ENCODE measurements around the gene GDE1.
A peak's percentile ranks its signal among the peaks of the same experiment; 100 is the strongest.
"Not testable (repeated sequence)": the region's sequence is repeated elsewhere in the genome, so short reads cannot be mapped to it uniquely, and the experiment has no call there.

The GDE1 gene, protein sequence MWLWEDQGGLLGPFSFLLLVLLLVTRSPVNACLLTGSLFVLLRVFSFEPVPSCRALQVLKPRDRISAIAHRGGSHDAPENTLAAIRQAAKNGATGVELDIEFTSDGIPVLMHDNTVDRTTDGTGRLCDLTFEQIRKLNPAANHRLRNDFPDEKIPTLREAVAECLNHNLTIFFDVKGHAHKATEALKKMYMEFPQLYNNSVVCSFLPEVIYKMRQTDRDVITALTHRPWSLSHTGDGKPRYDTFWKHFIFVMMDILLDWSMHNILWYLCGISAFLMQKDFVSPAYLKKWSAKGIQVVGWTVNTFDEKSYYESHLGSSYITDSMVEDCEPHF

DNA sequence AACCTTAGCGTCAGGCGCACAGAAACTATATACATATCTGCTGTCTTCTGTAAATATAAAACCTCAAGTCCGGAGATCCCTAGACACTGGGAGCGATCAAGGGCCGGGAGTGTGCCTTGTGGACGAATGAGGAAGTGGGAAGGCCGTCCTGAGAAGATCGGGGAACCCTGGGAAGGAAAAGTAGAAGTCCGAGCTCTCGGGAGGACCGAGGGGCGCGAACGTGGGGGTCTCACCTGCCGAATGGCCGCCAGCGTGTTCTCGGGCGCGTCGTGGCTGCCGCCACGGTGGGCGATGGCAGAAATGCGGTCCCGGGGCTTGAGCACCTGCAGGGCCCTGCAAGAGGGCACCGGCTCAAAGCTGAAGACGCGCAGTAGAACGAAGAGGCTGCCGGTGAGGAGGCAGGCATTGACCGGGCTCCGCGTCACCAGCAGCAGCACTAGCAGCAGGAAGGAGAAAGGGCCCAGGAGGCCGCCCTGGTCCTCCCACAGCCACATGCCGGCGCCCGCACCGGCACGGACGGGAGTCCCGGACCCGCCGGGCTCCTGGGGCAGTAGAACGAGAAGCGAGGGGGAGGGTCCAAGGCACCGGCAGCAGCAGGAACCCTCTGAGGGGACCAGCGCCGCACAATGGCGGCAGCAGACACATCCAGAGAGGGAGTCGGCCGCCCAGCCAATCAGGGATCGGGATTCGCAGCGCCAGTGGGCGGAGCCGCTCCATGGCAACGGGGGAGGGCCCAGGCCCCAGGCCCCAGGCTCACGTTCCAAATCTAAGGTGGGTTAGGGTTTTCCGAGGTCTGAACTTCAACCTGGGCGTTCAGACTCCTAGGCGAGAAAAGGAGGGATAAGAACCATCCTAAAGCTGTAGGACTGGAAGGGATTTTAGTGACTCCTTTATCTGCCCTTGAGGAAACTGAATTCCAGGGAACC, at the start of gene GDE1:
Gene GDE1, minus strand, starts transcription at position 628 of the 926 bp plus-strand sequence. Its CDS starts 134 bp downstream, at position 494.
- DNase-seq, result peak; percentile 95

DNA sequence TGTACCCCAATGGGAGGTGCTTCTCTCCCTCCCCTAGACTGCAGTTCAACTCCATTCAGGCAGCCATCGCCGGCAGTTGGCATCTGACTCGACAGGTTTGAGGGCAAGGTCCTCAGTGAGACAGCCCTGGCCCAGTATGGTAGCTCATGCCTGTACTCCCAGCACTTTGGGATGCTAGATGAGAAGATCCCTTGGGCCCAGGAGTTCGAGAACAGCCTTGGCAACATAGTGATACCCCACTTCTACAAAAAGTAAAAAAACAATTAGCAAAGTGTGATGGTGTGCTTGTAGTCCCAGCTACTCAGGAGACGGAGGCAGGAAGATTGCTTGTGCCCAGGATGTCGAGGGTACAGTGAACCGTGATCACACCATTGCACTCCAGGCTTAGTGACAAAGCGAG, 45.7 kb upstream of the GDE1 start:
- no peak for DNase-seq

DNA sequence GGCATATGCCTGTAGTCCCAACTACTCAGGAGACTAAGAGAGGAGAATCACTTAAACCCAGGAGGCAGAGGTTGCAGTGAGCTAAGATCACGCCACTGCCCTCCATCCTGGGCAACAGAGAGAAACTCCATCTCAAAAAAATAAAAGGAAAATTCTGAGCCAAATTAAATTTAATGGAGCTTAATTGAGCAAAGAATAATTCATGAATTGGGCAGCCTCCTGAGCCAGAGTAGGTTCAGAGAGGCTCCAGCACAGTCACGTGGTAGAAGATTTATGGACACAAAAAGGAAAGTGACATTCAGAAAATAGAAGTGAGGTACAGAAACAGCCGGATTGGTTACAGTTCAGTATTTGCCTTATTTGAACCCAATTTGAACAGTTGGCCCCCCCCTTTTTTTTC, 44.5 kb upstream of the GDE1 start:
- no peak for DNase-seq

DNA sequence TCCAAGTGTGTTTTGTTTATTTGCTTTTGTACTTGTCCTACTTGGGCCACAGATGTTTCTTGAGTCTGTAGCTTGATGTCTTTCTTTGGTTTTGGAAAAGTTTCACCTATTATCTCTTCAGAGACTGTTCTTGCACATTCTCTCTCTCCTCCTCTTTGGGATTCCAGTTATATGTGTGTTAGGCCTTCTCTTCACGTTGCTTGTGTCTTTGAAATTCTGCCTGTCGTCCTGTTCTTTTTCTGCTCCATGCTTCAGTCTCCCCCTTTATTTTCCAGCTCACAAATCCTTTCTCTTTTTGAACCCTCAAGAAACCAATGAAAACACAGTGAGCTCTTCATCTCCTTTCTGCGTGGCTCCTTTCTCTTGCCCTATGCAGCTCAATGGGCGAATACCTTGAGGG, 41.5 kb upstream of the GDE1 start:
- no peak for DNase-seq

DNA sequence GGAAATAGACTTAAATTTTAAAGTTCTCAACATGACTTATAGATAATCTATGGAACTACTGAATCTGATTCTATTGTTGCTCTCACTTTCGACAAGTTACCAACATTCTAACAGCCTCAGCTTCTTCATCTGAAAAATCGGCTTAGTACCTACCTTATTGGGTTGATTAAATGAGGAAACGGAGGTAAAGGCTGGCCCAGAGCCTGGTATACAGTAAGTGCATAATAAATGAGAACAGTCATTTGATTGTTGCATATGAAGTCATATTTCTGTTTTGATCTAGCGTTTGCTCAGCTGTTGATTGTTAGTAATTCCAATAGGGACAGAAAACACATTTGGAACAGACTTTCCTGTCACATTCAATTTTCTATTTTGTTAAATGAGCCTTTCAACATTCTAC, 38.2 kb upstream of the GDE1 start:
- no peak for DNase-seq

DNA sequence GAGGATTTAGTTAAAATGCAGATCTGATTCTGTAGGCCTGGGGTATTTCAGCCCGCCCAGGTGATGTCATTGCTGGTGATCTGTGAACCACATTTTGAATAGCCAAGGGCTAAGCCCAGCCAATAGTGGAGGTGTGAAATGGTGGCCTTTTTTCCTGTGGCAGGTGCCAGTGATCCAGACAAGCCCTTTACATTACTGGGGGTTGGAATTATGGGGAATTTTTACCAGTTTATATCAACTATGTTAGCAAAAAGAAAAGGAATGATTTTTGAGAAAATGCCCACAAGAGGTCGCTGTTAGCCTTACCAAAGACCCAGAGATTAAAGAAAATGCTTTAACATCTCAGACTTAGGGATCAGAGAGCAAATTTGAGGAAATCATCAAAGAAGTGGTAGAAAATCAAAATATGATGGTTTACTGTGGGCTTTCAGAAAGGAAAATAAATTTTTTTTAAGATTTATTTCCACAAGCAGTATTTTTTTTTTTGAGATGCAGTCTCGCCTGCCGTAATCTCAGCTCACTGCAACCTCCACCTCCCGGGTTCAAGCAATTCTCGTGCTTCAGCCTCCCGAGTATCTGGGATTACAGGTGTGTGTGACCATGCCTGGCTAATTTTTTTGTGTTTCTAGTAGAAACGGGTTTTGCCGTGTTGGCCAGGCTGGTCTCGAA, 37.5 kb upstream of the GDE1 start:
- no peak for DNase-seq

DNA sequence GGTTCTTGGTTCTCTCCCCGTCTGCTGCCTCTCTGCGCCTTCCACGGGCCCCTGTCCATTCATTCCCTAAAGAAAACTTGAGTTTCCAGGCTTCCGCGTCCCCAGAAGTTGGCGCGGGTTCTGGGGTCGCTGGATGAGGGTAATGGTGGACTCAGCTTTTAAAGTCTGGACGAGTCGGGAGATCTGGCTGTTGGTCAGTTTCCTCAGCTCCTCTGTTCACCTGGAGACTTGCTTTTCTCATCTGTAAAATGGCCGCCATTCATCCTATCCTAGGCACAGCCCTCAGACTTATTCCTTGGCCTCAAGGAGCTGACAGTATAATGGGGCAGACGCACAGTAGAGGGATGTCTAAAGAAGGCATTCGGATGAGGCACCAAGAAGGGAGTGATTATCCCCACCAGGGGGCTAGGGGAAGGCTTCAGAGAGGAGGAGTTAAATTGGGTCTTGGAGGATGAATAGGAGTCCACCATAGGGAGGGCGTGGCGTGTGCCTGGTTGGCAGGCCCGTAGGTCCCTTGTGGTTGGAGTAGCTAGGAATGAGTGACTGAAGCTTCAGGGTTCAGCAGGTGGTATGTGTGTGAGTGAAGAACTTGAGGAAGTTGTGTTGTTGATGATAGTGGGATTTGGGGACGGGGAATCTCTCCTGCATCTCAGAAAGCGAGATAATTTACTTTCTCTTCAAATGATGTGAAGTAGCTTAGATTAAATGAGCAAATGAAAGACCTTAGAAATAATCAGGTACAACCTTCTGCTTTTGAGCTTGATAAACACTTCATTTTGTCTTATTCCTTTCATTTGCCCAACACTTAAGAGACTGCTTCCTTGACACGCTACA, 34.3 kb upstream of the GDE1 start:
- peak; percentile 12 for DNase-seq

DNA sequence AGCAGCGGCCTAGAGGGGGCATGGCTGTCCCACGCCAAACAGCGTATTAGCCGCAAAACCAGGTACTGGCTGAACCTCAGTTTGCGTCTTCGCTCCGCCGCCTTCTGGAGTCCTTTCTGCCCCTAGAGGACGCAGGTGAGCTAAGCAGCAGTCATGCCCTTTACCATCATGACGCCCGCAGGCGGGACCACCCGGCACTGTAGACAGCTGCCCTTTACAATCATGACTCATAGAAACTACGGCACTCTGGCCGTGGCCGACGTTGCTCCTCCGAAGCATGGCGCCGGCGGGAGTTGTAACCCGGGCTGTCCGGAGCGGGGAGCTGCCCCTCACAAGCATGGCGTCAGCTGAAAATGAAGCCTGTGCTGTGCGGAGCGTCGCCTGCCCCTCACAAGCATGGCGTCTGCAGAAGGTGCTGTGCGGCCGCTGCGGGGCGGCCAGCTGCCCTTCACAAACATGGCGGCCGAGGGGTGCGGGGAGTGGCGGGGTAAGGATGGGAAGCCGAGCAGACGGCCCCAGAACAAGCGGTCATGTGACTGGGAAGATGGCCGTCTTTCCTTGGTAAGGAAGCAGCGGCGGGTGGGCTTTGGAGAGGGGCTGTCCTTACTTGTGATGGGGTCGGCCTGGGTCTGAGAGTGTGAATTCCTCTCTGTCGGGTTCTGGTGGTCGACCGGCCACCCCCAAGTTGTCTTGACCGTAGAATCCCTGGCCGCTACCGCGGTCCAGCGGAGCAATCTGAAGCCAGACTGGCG, 33.5 kb upstream of the GDE1 start, which contains the start of gene VPS35L:
Gene VPS35L, plus strand, starts transcription at position 518 of the 752 bp plus-strand sequence. Its CDS starts 27 bp downstream, at position 545.
- DNase-seq, result peak; percentile 95

DNA sequence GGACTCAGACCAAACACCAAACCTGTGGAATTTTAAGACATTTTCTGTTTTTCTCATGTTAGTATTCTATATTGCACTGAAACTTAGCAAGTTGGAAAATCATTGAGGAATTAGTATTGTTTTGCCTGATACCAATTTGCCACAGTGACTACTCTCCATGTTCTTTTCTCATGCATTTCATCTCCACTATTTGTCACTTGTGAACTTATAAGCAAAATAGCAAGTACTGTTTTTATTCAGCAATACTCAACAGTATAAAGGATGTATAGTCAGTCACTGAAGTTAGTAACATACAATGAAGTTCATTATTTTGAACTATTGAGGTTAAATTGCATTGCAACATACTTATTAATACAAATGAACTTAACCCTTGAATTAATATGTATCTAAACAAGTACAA, 27.8 kb upstream of the GDE1 start:
- no peak for DNase-seq

DNA sequence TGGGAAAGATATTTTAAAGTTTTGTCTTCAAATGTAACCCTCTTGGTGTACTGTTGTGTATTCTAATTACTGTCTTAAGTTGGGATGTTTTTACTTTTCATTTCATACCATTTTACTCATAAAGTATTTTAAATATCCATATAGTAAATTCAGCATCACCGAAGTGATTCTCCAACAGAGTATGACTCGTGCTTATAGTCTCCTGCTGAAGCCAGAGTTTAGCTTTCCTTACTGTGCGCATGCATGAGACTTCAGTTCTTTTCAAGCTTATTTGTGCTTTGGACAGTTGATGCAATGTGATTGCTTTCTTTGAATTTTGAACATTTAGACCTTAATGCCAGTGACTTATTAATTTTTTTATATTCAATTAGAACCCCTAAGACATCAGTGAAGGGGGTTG, 26.2 kb upstream of the GDE1 start:
- DNase-seq, result no peak

DNA sequence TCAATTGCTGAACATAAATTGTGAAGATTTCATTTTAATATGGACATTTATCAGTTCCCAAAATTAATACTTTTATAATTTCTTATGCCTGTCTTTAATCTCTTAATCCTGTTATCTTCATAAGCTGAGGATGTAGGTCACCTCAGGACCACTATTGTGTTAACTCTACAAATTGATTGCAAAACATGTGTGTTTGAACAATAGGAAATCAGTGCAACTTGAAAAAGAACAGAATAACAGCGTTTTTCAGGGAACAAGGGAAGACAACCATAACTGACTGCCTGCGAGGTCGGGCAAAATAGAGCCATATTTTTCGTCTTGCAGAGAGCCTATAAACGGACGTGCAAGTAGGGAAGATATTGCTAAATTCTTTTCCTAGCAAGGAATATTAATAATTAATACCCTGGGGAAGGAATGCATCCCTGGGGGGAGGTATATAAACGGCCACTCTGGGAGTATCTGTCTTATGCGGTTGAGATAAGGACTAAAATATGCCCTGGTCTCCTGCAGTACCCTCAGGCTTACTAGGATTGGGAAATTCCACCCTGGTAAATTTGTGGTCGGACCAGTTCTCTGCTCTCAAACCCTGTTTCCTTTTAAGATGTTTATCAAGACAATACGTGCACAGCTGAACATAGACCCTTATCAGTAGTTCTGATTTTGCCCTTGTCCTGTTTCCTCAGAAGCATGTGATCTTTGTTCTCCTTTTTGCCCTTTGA, 21.5 kb upstream of the GDE1 start:
- DNase-seq, result not testable (repeated sequence)

DNA sequence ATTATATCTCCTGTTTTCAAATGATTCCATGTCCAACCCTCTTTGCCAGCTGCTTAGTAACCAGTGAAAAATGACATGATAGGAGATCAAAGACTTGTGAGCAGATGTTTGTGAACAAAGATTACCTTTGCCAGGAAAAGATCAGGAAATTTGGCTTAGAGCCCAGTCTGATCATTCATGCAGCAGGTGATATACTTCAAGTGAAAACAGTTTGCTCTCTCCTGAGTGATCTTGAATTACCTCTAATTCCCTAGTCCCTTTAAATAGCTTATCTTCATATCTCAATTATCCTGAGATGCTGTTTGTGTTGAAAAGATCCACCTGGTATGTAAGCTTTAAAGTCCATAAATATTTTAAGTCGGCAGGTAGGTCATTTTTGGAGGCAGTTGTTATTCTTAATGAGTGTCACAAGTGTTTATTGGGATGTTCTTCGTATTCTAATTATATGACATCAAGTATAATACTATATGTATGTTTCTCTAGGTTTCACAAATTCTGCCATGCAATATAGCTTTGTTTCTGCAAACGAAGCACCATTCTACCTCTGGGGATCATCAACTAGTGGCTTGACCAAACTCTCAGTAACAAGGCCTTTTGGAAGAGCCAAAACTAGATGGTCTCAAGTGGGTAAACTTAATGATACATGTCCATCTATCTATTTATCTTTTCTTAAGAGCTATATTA, 20.4 kb upstream of the GDE1 start:
- no peak for DNase-seq

DNA sequence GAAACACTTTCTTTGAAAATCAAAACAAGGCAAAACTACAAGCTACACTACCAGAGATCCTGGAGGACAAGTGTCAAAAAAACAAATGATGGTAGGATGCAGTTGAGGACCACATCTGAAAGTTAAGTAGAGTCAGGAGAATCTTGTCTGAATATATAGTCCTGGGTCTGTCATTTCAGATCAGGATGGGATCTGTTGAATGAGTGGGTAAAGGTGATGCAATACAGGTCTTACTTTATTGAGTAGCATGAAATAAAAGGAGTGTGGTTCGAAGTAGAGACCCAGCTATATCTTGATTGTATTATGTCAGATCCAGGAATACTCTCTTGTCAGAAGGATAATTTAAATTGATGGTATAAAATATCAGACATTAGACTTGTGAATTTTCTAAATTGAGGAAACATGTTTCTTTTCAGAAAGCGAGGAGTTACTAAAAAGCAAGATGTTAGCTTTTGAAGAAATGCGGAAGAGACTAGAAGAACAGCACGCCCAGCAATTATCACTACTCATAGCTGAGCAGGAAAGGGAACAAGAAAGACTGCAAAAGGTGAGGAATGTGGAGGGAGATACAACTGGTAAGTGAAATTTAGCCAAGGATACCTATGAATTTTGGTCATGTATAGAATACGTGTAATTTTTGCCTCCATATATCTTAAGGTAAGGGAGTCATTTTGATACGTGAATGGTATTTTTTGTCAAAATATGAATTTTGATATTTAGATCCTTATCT, 18.5 kb upstream of the GDE1 start:
- DNase-seq, result no peak

DNA sequence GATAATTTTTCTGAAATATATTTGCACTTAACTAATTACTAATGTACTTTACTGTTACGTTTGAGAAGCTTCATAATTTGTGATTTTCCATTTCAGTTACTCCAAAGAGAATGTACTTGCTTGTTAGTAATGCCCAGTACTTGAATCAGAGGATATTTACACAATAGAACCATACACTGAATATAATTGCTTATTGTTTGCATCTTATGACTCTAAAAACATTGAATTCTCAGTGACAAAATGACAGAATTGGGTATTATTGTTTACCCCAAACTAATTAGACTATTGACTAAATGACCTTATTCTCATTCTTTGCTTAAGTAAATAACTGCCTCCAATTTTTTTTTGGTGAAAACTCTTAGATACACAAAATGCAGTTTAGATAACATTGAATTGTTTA, 10.7 kb upstream of the GDE1 start:
- no peak for DNase-seq

DNA sequence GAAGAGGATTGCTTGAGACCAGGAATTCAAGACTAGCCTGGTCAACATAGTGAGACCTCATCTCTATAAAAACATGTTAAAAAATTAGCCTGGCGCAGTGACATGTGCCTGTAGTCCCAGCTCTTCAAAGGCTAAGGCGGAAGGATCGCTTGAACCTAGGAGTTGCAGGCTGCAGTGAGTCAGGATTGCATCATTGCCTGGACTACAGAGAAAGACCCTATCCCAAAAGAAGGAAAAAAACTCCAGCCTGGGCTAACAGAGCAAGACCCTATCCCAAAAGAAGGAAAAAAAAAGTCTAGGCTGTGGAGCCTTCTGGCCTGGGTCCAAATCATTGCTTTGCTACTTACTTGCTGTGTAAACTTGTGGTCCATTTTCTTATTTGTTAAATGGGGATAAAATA, 6.8 kb upstream of the GDE1 start:
- no peak for DNase-seq

DNA sequence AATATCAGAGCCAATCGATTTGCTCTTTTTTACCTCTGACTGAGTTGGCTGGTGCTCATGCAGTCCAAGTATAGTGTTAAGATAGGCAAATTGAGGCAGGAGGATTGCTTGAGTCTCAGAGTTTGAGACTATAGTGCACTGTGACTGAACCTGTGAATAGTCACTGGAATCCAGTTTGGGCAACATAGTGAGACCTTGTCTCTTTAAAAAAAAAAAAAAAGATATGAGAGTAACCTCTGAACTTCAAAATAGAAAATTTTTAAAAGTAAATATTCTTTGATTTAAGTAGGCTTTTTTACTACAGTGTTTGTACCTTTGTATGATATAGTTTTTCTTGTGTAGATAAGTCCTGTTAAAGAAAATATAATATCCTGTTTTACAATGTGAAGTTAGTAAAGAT, 5.3 kb upstream of the GDE1 start:
- no peak for DNase-seq

DNA sequence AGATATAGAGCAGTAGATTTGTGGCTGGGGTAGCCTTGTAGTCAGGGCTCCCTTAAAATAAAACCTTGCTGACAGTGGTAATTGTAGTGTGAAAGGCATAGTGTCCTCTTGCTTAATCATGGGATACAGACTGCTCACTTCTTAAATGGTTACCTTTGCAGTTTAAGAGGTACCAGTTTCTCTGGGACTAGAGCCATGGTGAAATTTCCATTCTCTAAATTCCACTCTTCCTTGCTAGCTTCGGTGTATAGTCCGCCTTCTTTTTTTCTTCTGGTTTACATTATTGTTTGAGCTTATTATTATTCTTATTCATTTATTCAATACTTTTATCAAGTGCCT, 3.5 kb upstream of the GDE1 start:
- DNase-seq, result no peak

DNA sequence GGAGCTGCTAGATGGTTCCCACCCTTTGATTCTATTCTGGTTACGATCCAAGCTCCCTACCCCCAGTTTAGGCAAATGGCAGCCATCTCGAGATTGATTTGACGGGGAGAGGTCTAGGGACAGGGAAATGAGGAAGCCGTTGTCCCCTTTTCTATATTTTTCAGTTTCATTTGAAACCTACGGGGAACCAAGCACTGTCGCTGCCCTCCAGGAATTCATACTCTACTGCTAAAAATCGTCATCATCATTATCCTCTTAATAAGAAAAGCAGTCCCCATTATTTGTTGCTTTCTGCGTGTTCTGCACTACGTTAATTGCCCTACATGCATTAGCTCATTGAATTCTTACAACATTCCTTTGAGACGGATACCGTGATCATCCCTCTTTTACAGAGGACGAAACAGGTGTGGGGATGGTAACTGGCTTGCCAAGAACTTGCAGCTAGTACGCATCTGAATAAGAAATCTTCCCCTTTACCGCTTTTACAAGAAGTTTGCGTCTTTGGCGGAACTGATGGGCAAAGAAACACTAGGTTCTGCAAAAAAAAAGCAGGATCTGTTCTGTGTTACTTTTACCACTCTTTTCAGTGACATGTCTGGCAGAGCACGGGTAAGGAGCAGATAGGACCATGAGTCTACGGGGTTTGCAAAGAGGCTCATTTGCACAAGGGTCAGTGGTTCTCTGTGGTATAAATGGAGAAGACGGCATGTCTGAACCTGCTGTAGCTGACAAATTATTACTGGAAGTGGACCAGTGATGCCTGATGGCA, 2.9 kb upstream of the GDE1 start:
- DNase-seq, result no peak

DNA sequence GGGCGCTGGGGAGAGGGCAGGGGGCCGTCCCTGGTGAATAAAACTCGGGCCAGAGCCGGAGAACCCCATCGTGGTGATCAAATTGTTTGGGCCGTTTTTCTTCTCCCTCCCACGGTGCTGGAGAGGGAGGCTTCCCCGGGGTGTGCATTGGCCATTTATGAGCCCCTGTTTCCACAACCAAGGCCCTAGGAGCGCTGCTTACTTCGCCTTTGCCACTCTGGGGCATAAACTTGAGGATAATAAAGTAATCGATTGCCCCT, 2.4 kb upstream of the GDE1 start:
- DNase-seq, result no peak
